H1 (cell line): ENCODE results near the gene TNFAIP2. TPM values are rescaled to one million over a fixed set of nuclear protein-coding genes. Genes with fewer than 3 reads are reported as not detected.
A peak's percentile ranks its signal among the peaks of the same experiment; 100 is the strongest.

Experiments used
- BACH1 ChIP-seq: IDR thresholded peaks from 2 replicates; pipeline ENCODE4 v1.6.1; 2012; ENCODE audit warnings: low read length, improper control_type of control experiment
- BCL11A ChIP-seq, 2 experiments: IDR thresholded peaks; one replicate each; pipeline ENCODE4 v1.6.1; 2011; ENCODE audit warnings: low read depth in 2 of 2, low read length in 2 of 2, mild to moderate bottlenecking in 2 of 2
- CBX8 ChIP-seq: fragments of 300-800, 300-1000 bp; sonication (generic); IDR thresholded peaks from 2 replicates; pipeline ENCODE4 v1.7.1; 2016; ENCODE audit warnings: low read depth, low read length, borderline replicate concordance
- CHD1 ChIP-seq: IDR thresholded peaks from 2 replicates; pipeline ENCODE4 v1.6.1; 2012; ENCODE audit warnings: low read depth, low read length, improper control_type of control experiment
- CREB1 ChIP-seq: IDR thresholded peaks from 2 replicates; pipeline ENCODE4 v1.6.1; 2012; ENCODE audit warnings: inconsistent platforms
- CTBP2 ChIP-seq: IDR thresholded peaks from 2 replicates; pipeline ENCODE4 v1.7.0; 2011; ENCODE audit warnings: borderline replicate concordance, mild to moderate bottlenecking, moderate library complexity, mixed read lengths, low read length; ENCODE audit not compliant: insufficient read depth, insufficient read length
- CTCF ChIP-seq, 3 experiments: IDR thresholded peaks; 1 replicate in 2 of 3; 2 replicates in 1 of 3; pipeline versions ENCODE4 v1.5.1 to v1.6.1; 2011; ENCODE audit warnings: low read length in 3 of 3, mild to moderate bottlenecking in 3 of 3, inconsistent platforms in 2 of 3, low read depth in 1 of 3, moderate library complexity in 1 of 3; ENCODE audit not compliant: insufficient read depth in 1 of 3; ENCODE audit errors: control extremely low read depth in 1 of 3
- EGR1 ChIP-seq: IDR thresholded peaks from 2 replicates; pipeline ENCODE4 v1.6.1; 2011; ENCODE audit warnings: low read depth, low read length, borderline replicate concordance
- EZH2 ChIP-seq: fragments of 200-600 bp; sonication (generic); IDR thresholded peaks from 2 replicates; pipeline ENCODE4 v1.7.1; 2012; ENCODE audit warnings: low read depth, mild to moderate bottlenecking, moderate library complexity, low read length, inconsistent platforms; ENCODE audit not compliant: severe bottlenecking
- HDAC2 ChIP-seq, 2 experiments: fragments of 300-600 bp in 1 of 2; sonication (generic) in 1 of 2; IDR thresholded peaks; 2 replicates each; pipeline ENCODE4 v1.6.1; 2011 to 2012; ENCODE audit warnings: low read depth in 2 of 2, low read length in 2 of 2, mild to moderate bottlenecking in 2 of 2, moderate library complexity in 2 of 2, borderline replicate concordance in 1 of 2, inconsistent platforms in 1 of 2
- JUN ChIP-seq: IDR thresholded peaks from 2 replicates; pipeline ENCODE4 v1.6.1; 2011; ENCODE audit warnings: low read depth, mild to moderate bottlenecking, improper control_type of control experiment, low read length
- KDM1A ChIP-seq: fragments of 200-600, 300-600 bp; sonication (generic); IDR thresholded peaks from 2 replicates; pipeline ENCODE4 v1.7.1; 2016; ENCODE audit warnings: mild to moderate bottlenecking, low read length, borderline replicate concordance
- MAFK ChIP-seq: IDR thresholded peaks from 2 replicates; pipeline ENCODE4 v1.6.1; 2012; ENCODE audit warnings: low read depth, mild to moderate bottlenecking, improper control_type of control experiment, low read length
- POLR2A ChIP-seq, 2 experiments: IDR thresholded peaks; 1 replicate in 1 of 2; 2 replicates in 1 of 2; pipeline ENCODE4 v1.6.1; 2011; ENCODE audit warnings: low read depth in 2 of 2, low read length in 2 of 2, mild to moderate bottlenecking in 2 of 2; ENCODE audit errors: control extremely low read depth in 1 of 2
- POLR2AphosphoS5 ChIP-seq: IDR thresholded peaks from 2 replicates; pipeline ENCODE4 v1.6.1; 2011; ENCODE audit warnings: low read depth, low read length
- POU5F1 ChIP-seq: IDR thresholded peaks from 2 replicates; pipeline ENCODE4 v1.6.1; 2011; ENCODE audit warnings: low read depth, mild to moderate bottlenecking, low read length, moderate library complexity
- RFX5 ChIP-seq: IDR thresholded peaks from 2 replicates; pipeline ENCODE4 v1.6.1; 2011; ENCODE audit warnings: low read depth, low read length, improper control_type of control experiment, borderline replicate concordance
- SAP30 ChIP-seq: fragments of 300-600 bp; sonication (generic); IDR thresholded peaks from 2 replicates; pipeline ENCODE4 v1.7.1; 2012; ENCODE audit warnings: low read length, moderate library complexity, mild to moderate bottlenecking, inconsistent platforms; ENCODE audit not compliant: insufficient read depth, insufficient replicate concordance
- SUZ12 ChIP-seq: fragments of 200-600 bp; sonication (generic); IDR thresholded peaks from 2 replicates; pipeline ENCODE4 v1.6.1; 2012; ENCODE audit warnings: mild to moderate bottlenecking, inconsistent platforms, low read length, moderate library complexity, mixed read lengths
- TAF1 ChIP-seq: IDR thresholded peaks from 2 replicates; pipeline ENCODE4 v1.6.1; 2011; ENCODE audit warnings: mild to moderate bottlenecking, low read depth, low read length
- TAF7 ChIP-seq: optimal IDR thresholded peaks from 2 replicates; pipeline ENCODE3; 2011; ENCODE audit warnings: low read depth, mild to moderate bottlenecking, inconsistent platforms, low read length, moderate library complexity, borderline replicate concordance
- YY1 ChIP-seq: IDR thresholded peaks from 2 replicates; pipeline ENCODE4 v1.6.1; 2011; ENCODE audit warnings: low read depth, mild to moderate bottlenecking, low read length
- ZNF274 ChIP-seq: IDR thresholded peaks from 2 replicates; pipeline ENCODE4 v1.7.0; 2012; ENCODE audit warnings: low read length, borderline replicate concordance; ENCODE audit errors: extremely low read depth
- polyA plus RNA-seq, 7 experiments: library from polyadenylated mRNA; depleted of rRNA in 3 of 7; stranded (reverse) in 5 of 7; unstranded in 2 of 7; fragments of >200 nt in 5 of 7; fragments of 200-250 nt in 2 of 7; gene quantifications; 1 replicate in 5 of 7; 2 replicates in 1 of 7; 4 replicates in 1 of 7; pipeline versions ENCODE4 v1.2.1 to v1.2.3, GENCODE V29; 2011 to 2013; ENCODE audit warnings: missing spikeins in 2 of 7, mixed read lengths in 2 of 7
- total RNA-seq: library from RNA; stranded (reverse); fragmentation: NEBNext Ultra II Directional; extraction: Animal tissue kit (Norgen Biotek cat#: 25700); gene quantifications from 2 replicates; pipeline ENCODE4 v1.2.1, GENCODE V29; 2021

The TNFAIP2 gene
- total and polyA plus RNA-seq, 2 of the 8 experiments (the other 6 are each of a cell fraction or from before 2014, with no cell fraction given): 28.3 to 34.5 TPM

DNA sequence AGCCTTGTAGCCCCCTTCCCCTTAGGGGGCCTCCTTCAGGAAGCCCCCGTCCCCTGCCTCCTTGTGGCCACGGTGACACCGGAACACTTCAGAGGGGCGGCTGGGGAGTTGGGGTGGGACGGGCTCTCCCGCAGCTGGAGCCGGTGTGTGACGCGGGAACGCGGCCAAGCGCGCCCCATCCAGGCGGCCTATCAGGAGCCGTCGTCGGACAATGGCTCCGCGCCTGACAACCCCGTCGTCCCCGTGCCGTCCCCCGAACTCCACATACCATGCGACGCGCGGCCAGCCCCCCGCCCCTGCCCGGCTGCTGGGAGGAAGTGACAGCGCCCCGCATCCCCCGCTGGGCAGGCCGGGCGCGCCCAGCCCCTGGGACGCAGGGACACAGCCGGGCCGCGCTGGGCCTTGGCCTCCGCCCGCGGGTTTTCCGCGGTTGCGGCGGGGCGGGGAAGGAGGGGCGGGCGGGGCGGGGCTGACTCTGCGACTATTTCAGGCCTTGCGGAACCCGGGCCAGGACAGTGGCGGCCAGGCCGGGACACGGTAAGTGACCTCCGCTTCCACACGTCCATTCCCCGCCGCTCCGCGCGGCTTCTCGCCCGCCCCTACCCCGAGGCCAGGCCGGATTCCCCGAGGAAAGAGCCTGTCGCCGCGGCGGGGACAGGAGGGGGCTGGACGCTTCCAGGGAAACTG lies at the start of gene TNFAIP2 (continued):
- TF ChIP-seq CTCF (IDR thresholded peaks at IDR 0.05; ENCODE audit: control extremely low read depth in 1 of 3, insufficient read depth in 1 of 3, low read depth in 1 of 3, low read length in 3 of 3): no peak
- no peak for TF ChIP-seq POLR2AphosphoS5
- no peak for TF ChIP-seq TAF7
- TF ChIP-seq TAF1: no peak; the same call in 1 of the 2 replicates
- TF ChIP-seq POU5F1: no peak
- TF ChIP-seq BCL11A (IDR thresholded peaks at IDR 0.05; ENCODE audit: low read depth in 2 of 2, low read length in 2 of 2): no peak
- no peak for TF ChIP-seq MAFK
- TF ChIP-seq EGR1: no peak
- no peak for TF ChIP-seq KDM1A
- no peak for TF ChIP-seq SAP30
- TF ChIP-seq JUN: no peak
- TF ChIP-seq HDAC2 (IDR thresholded peaks at IDR 0.05; ENCODE audit: borderline replicate concordance in 1 of 2, low read depth in 2 of 2, low read length in 2 of 2): 0 out of 4 replicates have a peak, but pooled peaks of 1 of the 2 experiments have one; percentile 37
- peak; percentile 78 for TF ChIP-seq CREB1
- TF ChIP-seq SUZ12: 0 out of 2 replicates have a peak, but pooled peaks have one; percentile 2
- no peak for TF ChIP-seq ZNF274
- TF ChIP-seq BACH1: 0 out of 2 replicates have a peak, but pooled peaks have one; percentile 0
- TF ChIP-seq YY1: no peak
- no peak for TF ChIP-seq RFX5
- peak; percentile 27 for TF ChIP-seq EZH2
- TF ChIP-seq CHD1: no peak
- TF ChIP-seq CTBP2: no peak
- TF ChIP-seq CBX8: no peak
- TF ChIP-seq POLR2A (IDR thresholded peaks at IDR 0.05; ENCODE audit: control extremely low read depth in 1 of 2, low read depth in 2 of 2, low read length in 2 of 2): no peak
